Measurements from ENCODE around the gene ATP13A2. TPM values are rescaled to one million over a fixed set of nuclear protein-coding genes. Genes with fewer than 3 reads are reported as not detected.

ATP13A2 gene
- total RNA-seq, result 10 to 100 TPM; 18.8 to 19.5 TPM
- long read RNA-seq, partial matches to known transcripts, result 6 of 9 reads
- long read RNA-seq, other reads (novel, unspliced or antisense), result 3 of 9 reads

DNA sequence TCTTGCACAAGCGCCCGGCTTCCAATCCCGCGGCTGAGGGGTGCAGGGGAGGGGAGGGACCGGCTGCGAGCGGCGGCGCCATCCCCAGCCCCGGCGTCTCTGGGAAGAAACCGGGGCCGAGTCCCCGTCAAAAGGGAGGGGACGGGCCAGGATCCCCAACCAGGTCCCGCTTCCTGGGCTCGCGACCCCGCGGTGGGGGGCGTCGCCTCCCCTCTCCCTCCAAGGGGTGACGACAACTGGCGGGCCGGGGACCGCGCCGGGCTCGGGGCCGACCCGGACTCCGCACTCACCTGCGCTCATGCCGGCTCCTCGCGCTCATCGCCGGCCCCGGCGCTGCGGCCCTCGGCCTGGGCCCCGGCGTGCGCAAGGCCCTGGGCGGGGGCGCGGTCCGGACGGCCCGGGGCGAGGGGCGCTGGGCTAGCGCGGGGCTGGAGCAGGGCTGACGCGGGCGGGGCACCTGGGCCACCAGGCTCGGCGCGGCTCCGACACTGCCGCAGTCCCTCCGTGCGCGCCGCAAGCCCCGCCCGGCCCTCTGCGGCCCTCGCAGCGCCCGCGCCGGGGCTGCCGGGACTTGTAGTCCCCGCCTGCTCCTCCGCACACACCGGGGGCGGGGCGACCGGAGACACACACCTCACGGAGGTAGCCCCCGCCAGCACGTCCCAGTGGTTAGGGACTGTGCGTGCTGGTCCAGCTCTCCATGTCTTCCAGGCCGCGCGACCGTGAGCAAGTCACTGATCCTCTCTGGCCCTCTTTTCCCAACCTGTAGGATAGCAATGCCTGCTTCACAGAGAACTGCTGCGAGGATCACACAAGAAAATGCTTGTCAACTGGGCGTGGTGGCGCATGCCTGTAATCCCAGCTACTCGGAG is at the start of gene ATP13A2:
TSS of gene ATP13A2 (minus strand) at position 490 of the 869 bp plus-strand sequence. CDS start at position 300, 190 bp downstream.
- DNase-seq (peak; percentile 83), ATAC-seq (peak; percentile 94 to 95)
- intact Hi-C loops (cut with DNase I), result no loop called here

- no peak for ATAC-seq
- intact Hi-C loops (cut with DNase I), result loop anchor here (2.0 to 10.0 kb wide), 2 partner anchors 173 kb away; no protein-coding TSS in a partner anchor
These were observed 49.8 kb upstream of the ATP13A2 start for GRCh38 chr1:17061486-17061885.

GRCh38 chr1:17060306-17060749 is 48.6 kb upstream of the ATP13A2 start:
- intact Hi-C loops (cut with DNase I), result loop anchor here (2.0 to 10.0 kb wide), 2 partner anchors 174 kb away; no protein-coding TSS in a partner anchor
- DNase-seq (no peak), ATAC-seq (no peak)

More at GRCh38 chr1:17061486-17061885, 49.8 kb upstream of the ATP13A2 start:
- DNase-seq, result no peak

GRCh38 chr1:17059391-17060305 is 47.9 kb upstream of the ATP13A2 start:
- intact Hi-C loops (cut with DNase I), result loop anchor here (2.0 to 10.0 kb wide), 3 partner anchors 175 to 348 kb away; no protein-coding TSS in a partner anchor
- peak; percentile 44 for DNase-seq
- ATAC-seq, result peak; percentile 73 to 83

- DNase-seq (no peak), ATAC-seq (no peak)
- intact Hi-C loops (cut with DNase I), result loop anchor here in 1 of 2 donors (5.0 kb wide), 1 partner anchor 351 kb away; no protein-coding TSS in a partner anchor
These were observed 44.8 kb upstream of the ATP13A2 start for GRCh38 chr1:17056551-17056950.

DNA sequence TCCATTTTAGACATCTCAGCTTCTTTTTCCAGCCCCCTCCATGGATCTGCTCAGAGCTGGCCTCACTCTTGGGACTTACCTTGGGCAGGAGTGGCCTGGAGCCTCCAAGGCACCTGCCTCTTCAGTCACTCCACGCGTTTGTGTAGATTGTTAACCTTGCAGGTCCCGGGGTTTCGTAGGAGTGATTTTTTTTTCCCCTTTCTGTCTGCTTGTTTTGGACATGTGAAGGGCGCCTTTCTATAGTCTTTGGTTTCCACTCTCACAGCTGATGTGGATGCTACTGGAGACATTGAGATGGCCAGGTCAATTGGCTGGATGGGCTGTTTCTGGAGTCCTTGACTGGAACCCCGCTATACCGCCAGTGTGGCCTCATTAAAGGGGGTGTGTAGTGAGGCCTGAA is 44.1 kb upstream of the ATP13A2 start:
- intact Hi-C loops (cut with DNase I), result loop anchor here in 1 of 2 donors (5.0 kb wide), 1 partner anchor 352 kb away; no protein-coding TSS in a partner anchor
- DNase-seq, result no peak
- ATAC-seq, result no peak

GRCh38 chr1:17053685-17054410 is 42.1 kb upstream of the ATP13A2 start, which contains the start of gene SDHB:
SDHB (minus strand) TSS chr1:17054032; CDS start chr1:17054019, 13 bp downstream.
- ATAC-seq (peak; percentile 99), DNase-seq (peak; percentile 99)
- intact Hi-C loops (cut with DNase I), result no loop called here

DNA sequence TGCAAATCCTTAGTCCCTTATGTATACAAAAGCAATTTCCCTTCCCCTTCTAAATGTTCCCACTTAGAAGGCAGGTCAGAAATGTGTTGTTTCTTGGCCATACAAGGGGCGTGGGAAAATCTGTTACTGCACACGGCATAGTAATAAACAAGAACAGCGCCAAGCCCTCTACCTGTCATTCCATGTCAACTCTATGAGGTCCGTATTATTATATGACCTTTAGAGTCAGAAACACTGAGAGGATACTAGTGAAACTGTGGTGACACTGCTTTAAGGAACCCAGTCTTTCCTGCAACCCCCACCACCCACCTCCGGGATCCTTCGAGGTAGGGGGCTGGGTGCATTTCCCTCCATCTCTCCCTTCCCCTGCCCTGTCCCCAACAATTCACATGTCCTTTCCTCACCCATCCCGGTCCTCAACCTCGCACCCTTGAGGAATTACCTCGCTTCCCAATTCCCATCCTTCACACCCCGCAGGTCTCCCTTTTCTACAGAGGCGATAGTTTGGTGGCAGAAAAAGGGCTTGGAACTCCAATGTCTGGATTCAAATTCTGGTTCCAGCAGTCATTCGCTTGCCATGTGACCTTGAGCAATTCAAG is 41.5 kb upstream of the ATP13A2 start:
- ATAC-seq (no peak), DNase-seq (no peak)
- intact Hi-C loops (cut with DNase I), result no loop called here

DNA sequence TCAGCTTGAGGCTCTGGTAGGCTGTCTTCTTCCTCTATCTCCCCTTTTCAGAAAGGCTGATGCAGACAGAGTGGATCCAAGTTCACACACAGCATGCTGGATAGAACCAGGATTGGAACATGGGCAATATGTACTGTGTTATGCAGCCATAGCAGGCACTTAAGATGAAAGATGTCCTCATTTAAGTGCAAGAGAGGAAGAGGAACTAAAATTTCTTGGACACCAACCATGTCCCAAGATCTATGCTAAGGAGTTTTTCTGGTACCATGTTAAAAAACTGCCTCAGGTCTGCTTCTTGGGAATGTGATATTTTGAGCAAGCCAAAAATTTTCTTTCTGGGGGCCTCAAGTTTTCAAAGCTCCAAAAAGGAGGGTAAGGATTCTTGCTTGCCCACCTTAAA is 40.9 kb upstream of the ATP13A2 start:
- DNase-seq (no peak), ATAC-seq (no peak)
- intact Hi-C loops (cut with DNase I), result no loop called here

DNA sequence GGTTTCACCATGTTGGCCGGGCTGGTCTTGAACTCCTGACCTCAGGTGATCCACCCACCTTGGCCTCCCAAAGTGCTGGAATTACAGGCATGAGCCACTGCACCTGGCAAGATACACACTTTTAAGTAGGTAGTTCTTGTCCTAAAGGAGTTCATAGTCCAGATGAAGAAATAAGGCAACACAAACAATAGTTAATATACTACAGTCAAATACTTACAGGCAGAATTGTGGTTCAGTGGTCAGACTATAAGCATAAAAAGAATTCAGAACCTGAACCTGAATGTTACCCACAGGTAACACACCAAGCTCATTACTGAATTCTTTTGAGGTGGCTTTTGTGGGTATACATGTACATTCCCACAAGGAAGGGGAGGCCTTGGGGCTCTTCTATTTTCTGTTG is 40.3 kb upstream of the ATP13A2 start:
- ATAC-seq (no peak), DNase-seq (no peak)
- intact Hi-C loops (cut with DNase I), result no loop called here

DNA sequence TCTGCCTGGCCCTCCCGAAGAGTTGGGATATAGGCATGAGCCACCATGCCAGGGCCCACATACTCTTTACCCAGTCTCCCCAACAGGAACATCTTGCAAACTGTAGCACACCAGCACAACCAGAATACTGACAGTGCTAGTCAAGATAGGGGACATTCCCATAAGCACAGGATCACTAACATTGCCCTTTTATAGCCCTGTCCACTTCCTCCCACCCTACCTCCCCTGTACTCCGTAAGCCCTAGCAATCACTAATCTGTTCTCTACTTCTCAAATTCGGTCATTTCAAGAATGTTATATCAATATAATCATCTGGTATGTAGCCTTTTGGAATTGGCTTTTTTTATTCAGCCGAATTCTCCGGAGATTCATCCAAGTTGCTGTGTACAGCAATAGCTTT is 36.2 kb upstream of the ATP13A2 start:
- DNase-seq, result no peak
- intact Hi-C loops (cut with DNase I), result loop anchor here in 1 of 2 donors (5.0 kb wide), 1 partner anchor 91 kb away; no protein-coding TSS in a partner anchor
- ATAC-seq, result no peak

GRCh38 chr1:17046334-17046657 is 34.6 kb upstream of the ATP13A2 start:
- intact Hi-C loops (cut with DNase I), result loop anchor here in 1 of 2 donors (5.0 kb wide), 1 partner anchor 89 kb away; no protein-coding TSS in a partner anchor
- ATAC-seq (no peak), DNase-seq (no peak)

GRCh38 chr1:17045634-17046333 is 34.1 kb upstream of the ATP13A2 start:
- no peak for DNase-seq

DNA sequence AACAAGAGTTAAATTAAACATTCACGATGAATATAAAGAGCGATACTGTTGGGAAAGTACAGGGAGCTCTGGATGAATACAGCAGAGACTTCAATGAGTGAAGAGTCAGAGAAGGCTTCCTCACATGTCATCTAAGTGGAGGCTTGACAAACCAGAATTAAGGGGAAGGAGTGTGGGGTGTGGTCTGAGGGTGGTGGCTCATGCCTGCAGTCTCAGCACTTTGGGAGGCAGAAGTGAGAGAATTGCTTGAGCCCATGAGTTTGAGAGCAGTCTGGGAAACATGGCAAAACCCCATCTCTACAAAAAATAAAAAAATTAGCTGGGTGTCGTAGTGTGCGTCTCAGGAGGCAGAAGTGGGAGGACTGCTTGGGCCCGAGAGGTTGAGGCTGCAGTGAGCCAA is 33.4 kb upstream of the ATP13A2 start:
- intact Hi-C loops (cut with DNase I), result loop anchor here (2.0 to 5.0 kb wide), 2 partner anchors 88 to 94 kb away; no protein-coding TSS in a partner anchor
- no peak for DNase-seq
- peak; percentile 63 to 80 for ATAC-seq

More at GRCh38 chr1:17045634-17046333, 34.1 kb upstream of the ATP13A2 start:
- ATAC-seq, result peak in 1 of 2 donors; percentile 81
- intact Hi-C loops (cut with DNase I), result loop anchor here (2.0 to 5.0 kb wide), 2 partner anchors 88 to 95 kb away; no protein-coding TSS in a partner anchor

GRCh38 chr1:17043676-17044075 is 31.9 kb upstream of the ATP13A2 start:
- DNase-seq, result no peak
- ATAC-seq, result no peak
- intact Hi-C loops (cut with DNase I), result loop anchor here in 1 of 2 donors (2.0 kb wide), 1 partner anchor 93 kb away; no protein-coding TSS in a partner anchor

DNA sequence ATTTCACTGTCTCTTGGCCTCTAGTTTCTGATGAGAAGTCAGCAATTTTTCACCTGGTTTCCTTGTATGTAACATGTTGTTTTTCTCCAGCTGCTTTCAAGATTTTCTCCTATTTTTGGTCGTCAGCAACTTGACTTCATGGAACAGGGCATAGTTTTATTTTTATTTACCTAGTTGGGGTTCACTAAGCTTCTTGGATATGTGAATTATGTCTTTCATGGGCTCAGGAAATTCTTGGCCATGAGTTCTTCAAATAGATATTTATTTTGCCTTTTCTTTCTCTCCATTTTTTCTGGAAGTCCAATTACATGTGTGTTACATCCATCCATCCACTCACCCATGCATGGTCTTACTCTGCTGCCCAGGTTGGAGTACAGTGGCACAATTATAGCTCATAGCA is 28.4 kb upstream of the ATP13A2 start:
- ATAC-seq (no peak), DNase-seq (no peak)
- intact Hi-C loops (cut with DNase I), result no loop called here

- intact Hi-C loops (cut with DNase I), result no loop called here
- ATAC-seq (no peak), DNase-seq (no peak)
These were observed 27.8 kb upstream of the ATP13A2 start for GRCh38 chr1:17039522-17039921.

All from left cardiac atrium (tissue), 4 donors.